Stimulated activated CD4-positive, alpha-beta T cell treated with anti-CD3 and anti-CD28 coated beads, Interleukin-2, amount 100 ng/mL, for 48 hours (primary cell): ENCODE results near the gene JCHAIN.
"Not testable (repeated sequence)": the region's sequence is repeated elsewhere in the genome, so short reads cannot be mapped to it uniquely, and the experiment has no call there.

Experiments used
- DNase-seq, 2 donors: peaks; one replicate each; pipeline ENCODE4 v3.0.0-alpha.2; 2020

The JCHAIN gene

DNA sequence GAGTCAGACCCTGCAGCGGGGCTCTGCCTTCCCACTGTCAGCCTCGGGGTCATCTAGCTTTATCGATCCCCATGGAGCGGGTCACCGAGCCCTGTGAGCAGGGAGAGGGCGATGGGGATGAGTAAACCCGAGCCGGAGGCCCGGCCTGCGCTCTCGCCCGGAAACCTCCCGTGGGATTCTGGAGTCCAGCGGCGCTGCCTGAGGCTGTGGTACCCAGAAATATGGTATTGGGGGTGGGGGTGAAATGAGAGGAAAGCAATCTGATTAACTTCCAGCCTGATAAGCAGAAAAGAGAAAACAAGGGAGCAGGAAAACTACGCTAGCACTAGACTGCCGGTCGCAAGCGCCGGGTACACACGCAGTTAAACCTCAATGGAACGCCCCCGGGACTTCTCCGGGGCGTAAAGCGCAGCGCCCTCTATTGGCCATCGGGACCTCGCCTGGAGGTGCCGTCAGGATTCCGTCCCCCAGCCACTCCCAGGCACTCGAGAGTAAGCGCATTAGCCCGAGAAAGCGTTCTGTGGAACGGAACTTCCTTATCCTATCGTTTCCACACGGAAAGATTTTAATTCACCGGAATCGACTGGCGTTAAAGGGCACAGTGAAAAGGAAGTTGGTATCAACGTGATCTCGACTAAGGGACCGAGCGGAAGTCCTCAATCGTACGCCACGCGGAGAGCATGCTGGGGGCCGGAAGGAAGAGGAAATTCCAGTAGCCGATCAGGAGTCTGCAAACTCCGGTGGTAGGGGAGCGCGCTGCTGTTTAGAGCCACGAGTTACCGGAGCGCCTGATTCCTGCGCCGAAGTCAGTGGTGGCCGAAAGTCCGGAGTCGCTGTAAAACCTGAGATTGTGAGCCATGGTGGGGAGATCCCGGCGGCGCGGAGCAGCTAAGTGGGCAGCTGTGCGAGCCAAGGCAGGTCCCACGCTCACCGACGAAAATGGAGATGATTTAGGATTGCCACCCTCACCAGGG is 21.8 kb upstream of the JCHAIN start, which contains the start of gene UTP3:
Gene UTP3, plus strand, starts transcription at position 712 of the 974 bp plus-strand sequence. Its CDS starts 146 bp downstream, at position 858.
- peak; percentile 93 for DNase-seq

DNA sequence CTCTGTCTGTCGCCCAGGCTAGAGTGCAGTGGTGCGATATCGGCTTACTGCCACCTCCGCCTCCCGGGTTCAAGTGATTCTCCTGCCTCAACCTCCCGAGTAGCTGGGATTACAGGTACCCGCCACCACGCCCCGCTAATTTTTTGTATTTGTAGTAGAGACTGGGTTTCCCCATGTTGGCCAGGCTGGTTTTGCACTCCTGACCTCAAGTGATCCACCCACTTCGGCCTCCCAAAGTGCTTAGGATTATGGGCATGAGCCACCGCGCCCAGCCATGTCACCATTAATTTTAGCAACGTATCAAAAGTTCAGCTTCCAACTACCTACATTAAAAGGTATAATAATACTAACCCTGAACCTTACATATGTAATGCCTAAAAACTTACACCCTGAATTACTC is 21.1 kb upstream of the JCHAIN start:
- peak in 1 of 2 donors; percentile 10 for DNase-seq

DNA sequence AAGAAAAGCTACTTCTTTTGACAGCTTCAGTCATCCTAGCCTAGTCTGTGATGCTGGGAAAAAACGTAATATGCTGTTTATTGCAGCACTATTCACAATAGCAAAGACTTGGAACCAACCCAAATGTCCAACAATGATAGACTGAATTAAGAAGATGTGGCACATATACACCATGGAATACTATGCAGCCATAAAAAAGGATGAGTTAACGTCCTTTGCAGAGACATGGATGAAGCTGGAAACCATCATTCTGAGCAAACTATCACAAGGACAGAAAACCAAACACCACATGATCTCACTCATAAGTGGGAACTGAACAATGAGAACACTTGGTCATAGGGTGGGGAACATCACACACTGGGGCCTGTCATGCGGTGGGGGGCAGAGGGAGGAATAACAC is 15.8 kb upstream of the JCHAIN start:
- not testable (repeated sequence) for DNase-seq

DNA sequence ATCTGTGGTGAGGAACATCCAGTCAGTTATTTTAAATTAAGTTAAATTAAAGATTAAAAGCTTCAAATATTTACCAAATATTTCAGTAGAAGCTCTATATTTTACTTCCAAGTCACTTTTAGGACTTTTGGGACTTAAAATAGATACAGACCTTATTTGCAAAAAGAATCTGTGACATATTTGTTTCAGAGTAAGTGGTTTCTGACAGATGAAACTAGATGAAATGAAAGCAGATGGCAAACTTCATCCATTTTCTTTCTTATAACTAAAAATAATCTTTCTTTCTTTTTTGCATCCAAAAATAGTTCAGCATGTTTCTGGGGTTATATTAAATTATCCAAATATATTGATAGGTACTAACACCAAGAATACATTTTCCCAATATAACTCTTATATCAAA is 15.4 kb upstream of the JCHAIN start:
- no peak for DNase-seq

DNA sequence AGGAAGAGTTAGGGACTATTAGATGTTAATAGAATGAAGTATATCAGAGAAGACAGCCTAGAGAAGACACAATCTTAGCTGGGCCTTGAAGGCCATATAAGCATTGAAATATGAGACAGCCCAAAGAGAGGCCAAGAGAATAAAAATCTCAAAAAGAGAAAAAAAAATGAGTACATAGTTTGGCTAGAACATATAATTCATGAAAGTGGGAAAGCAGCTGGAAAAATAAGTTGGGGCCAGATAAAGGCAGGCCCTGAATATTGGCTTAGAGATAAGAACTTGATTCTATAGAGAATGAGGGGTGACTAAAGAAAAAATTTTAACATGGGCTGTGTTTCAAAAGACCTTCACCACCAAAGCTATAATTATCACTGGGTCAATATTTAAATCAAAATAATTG is 14.6 kb upstream of the JCHAIN start:
- DNase-seq, result no peak

DNA sequence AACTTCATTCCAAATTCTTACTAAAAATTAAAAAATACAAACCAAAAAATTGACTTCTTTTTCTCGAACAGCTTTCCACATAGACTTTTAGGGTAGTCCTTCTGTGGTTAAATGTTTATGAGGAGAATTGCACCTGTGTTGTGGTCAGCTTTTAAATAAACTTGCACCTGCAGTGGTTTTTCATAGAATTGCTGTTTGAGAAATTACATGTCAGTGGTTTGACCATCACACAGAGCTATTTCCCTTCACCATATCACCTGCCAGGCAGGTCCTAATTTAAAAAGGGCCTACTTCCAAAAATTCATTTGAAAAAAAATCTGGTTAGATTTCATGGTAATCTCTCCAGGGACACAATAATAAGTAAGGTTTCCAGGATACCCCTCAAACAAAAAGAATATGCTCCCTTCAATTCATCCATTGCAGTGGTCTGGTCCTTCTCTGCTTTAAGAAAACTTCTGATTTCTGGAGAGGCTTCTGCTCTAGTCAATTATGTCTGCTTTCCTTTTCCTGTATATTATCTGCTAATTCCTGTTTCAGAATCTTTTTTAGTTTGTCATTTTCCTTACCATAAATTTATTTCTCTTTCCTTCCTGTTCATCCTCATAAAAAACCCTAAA is 12.2 kb upstream of the JCHAIN start:
- DNase-seq, result no peak

DNA sequence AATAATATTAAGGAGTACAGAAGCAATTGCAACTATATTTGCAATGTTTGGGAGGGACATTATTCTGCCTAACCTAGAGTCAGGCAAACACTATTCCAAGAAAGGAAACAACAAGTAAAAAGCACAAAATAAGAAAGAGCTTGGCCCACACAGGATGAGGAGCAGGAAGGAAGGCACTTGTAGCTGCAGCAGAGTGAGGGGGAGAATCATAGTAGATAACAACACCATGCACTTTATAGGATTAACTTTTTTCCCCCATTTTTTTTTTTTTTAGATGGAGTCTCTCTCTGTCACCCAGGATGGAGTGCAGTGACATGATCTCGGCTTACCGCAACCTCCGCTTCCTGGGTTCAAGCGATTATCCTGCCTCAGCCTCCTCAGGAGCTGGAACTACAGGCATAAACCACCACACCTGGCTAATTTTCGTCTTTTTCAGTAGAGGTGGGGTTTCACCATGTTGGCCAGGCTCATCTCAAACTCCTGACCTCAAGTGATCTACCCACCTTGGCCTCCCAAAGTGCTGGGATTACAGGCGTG is 10.3 kb upstream of the JCHAIN start:
- no peak for DNase-seq

DNA sequence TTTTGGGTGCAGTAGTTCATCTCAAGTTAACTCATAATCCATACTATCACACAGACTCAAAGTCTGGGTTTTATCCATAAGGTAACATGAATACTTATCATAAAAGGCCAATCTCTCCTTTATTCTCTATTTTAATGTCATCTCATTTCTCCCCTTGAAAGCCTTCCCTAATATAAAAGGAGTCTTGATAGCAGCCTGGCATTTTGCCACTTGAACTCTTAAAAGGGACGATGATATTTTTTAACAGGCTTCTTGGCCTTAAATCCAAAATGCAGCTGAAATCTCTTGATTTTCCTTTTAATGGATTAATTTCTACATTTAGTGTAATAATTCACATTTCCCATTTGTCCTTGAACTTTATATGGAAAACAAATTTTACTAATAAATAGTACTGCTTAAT is 8.4 kb upstream of the JCHAIN start:
- DNase-seq, result no peak

DNA sequence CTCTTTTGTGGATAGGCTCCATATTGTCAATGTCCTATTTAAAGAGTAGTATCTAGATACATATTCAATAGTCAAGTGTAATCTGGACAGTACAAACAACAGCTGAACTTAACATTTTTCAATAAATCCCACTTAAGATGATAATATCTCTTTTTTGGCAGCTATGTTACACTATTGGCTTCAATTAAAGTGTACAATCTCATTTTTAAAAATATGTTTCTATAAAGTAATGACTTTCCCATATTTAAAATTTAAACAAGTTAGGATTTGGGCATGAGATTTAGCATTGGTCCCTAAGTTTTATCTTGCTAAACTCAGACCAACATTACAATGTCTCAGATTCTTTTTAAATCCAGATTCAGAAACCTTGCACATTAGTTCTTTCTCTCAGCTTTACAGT is 7.9 kb upstream of the JCHAIN start:
- no peak for DNase-seq

DNA sequence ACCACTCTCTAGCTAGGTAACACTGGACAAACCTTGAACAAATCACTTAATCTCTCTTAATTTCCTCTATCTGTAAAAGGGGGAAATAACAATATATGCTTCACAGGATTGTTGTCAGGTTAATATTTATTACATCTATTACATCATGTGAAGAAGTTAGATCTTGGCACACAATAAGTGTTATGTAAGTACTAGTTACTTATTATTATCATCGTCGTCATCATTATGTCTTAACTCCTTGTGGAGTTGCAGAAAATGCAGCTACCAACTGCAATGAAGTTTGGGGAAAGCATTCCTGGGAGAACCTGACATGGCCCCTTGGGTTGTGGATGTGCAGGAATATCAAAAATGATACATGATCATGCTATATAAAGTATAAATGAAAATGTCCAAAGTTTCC is 4.8 kb upstream of the JCHAIN start:
- no peak for DNase-seq

DNA sequence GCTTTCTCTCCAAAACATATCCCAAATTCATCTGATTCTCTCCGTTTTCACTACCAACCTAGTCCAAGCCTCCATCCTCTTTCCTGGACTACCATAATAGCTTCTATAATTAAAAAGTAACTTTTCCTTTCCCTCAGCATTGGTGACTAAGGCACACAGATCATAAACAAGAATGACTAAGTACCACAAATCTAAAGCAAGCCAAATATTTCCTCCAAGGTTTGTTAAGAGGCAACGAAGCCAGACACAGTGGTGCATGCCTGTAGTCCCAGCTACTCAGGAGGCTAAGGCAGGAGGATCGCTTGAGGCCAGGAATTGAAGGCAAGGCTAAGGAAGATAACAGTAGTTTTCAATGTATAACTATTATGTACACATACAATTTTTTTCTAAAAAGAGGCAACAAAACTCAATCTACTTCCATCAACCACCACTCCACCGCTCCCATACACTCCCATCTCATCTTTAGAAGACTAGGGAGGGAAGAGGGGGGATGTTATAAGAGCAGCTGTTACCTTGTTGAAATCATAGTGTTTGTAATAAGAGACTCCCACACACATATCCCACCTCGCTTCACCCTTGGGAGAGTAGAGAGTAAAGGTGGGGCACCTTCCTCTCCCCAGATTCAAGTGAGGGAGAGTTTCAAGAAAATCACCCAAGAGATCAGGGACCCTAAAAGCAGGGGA is 4.2 kb upstream of the JCHAIN start:
- DNase-seq, result no peak

DNA sequence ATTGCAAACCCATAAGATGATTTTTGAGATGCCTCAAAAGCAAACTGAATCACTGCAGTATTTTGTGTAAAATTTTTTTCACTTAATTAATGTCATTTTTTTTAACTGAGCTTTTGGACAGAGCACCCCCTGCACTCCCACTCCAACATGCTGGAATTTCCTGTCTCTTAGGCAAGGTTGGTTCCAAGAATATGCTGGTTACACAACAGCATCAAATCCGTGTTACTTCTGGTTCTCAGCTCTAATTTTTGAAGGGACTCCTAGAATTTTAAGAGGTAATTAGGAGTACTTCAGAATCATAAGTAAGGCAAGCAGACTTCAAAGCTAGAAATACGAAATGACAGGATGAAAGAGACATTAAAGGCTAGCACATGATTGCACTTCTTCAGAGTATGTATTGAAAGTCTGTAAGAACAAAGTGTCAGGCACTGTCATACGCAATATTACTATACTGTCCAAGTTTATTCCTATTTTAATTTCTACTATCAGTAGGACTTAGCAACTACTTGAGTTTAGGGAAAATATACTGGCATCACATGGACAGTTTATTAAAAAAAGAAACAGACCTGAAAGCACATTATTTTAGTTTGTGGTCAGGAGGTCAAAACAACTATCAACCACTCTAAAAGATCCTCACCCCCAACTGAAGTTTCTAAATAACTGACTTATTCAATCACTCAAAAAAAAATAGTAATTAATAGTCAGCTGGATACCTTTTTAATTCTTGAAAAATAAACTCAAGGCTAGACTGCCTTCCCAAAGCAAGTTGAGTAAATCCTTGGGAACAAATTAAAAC is 1.6 kb upstream of the JCHAIN start:
- no peak for DNase-seq

DNA sequence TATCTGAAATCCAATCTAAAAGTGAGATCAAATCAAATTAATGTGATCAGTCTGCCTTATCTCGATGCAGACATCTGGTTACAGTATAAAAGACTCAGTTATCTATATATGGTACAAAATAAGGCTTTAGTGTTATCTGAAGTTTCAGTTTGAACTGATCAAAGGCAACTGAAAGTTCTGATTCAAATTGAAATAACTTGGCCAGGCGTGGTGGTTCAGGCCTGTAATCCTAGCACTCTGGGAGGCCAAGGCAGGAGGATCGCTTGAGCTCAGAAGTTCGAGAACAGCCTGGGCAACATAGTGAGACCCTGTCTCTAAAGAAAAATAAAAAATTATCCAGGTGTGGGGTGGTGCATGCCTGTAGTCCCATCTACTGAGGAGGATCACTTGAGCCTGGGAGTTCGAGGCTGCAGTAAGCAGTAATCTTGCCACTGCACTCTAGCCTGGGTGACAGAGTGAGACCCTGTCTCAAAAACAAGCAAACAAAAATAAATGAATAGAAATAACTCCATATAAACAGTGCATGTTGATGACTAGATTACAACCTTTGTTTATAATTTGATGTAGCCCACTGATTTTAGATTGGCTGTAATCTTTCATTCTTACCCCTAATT is 4.9 kb downstream of the JCHAIN start:
- DNase-seq, result not testable (repeated sequence)

DNA sequence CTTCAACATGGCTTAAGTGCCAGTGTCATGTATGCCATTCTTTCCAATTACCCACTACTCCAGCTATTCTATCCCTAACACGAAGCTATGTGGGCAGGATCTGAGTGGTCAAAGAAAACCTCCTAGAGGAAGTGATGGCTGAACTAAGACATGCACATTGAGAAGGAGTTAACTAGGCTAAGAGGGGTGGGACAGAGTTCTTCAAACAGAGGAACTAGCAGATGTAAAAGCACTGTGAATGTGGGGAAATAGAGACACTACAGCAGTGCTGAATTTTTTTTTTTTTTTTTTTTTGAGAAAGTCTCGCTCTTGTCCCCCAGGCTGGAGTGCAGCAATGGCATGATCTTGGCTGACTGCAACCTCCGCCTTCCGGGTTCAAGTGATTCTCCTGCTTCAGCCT is 6.2 kb downstream of the JCHAIN start:
- no peak for DNase-seq

DNA sequence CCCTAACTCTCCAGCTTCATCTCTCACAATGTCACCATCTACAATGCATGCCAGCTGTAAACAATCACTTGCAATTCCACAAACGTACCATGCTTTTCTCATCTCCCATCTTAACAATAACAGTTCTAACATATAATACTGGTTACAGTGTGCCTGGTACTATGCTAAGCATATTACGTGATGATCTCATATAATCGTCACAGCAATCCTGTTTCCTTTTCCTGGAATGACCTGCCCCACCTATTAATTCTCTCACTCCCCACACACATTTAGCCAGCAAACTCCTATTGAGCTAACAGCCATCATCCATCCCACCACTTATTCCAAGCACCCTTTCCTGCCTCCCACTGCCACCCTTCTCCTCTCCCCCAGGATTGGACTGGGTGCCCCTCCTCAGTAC is 7.9 kb downstream of the JCHAIN start:
- no peak for DNase-seq

DNA sequence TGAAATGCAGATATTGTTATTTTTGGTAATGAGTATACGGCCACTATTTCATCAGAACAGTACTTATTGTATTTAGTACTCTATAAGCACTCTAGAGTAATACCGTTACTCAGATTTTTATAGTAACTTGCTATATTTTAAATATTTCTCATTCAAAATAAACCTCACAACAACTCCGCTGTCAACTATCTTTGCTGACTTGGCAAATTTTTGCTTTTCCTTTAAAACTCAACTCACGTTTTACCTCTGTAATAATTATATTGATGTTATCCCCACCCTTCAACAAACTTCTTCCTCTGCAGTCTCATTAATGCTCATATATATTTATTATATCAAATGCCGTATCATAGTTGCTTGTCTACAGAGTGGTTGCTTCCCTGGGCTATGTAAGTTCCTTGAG is 9.0 kb downstream of the JCHAIN start:
- DNase-seq, result no peak

DNA sequence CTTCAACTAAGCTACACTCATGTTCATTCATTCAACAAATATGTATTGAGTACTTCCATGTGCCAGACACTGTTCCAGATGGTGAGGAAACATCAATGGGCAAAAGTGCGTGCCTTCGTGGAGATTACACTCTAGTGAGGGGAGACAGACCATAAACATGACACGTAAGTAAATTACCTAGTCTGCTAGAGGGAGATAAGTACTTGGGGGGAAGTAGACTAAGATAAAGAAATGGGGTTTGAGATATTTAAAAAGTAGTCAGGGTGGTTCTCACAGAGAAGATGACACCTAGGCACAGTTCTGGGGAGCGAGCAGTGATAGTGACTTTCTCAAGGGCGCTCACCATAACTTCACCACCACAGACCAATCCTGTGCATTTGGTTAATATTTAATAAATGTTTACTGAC is 11.7 kb downstream of the JCHAIN start:
- no peak for DNase-seq

DNA sequence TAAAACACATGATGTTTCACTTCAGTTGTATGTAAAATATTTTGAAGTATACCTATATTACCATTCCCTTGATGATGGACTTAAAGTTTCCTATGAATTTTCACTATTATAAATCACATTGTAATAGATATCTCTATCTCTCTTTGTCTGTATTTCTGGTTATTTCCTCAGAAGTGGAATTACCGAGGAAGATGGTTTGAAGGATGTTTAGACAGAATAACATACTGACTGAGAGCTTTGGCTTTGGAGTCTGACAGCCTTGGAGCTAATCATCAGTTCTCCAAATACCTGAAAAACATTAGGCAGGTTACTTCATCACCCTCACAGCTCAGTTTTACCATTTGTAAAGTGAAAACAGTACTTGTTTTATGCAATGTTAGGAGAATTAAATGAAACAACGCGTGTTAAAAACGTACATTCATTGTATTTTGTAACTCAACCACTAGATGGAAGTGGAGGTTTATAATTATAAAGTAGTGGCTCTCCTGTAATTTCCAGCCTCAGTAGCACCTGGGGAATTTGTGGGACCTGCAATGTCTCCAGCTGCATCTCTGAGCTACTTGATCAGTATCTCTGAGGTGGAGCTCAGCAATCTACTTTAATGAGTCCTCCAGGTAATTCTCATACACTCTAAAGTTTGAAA is 14.3 kb downstream of the JCHAIN start:
- no peak for DNase-seq

DNA sequence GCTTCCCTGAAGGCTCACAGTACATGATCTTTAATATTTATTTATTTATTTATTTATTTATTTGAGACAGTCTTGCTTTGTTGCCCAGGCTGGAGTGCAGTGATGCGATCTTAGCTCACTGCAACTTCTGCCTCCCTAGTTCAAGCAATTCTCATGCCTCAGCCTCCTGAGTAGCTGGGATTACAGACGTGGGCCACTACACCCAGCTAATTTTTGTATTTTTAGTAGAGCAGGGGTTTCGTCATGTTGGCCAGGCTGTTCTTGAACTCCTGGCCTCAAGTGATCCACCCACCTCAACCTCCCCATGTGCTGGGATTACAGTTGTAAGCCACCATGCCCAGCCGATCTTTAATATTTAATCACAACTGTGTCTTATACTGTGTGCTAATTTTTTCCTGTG is 15.6 kb downstream of the JCHAIN start:
- DNase-seq, result not testable (repeated sequence)

DNA sequence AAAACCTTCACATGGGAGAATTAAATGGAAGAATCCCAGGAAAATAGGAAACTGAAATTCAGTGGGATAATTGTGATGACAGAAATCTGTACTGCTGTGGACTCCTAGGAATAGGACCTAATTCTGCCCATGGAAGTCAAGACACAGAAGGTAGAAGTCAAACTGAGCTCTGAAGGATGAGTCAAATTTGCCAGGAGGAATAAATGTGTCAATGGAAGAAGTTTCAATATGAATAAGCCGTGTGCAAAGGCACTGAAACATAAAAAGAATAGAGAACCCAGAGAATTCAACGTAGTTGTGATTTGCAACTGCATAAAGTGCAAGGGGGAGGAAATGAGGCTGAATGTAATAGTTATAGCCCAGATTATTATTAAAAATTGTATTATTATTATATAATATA is 26.1 kb downstream of the JCHAIN start:
- DNase-seq, result no peak

DNA sequence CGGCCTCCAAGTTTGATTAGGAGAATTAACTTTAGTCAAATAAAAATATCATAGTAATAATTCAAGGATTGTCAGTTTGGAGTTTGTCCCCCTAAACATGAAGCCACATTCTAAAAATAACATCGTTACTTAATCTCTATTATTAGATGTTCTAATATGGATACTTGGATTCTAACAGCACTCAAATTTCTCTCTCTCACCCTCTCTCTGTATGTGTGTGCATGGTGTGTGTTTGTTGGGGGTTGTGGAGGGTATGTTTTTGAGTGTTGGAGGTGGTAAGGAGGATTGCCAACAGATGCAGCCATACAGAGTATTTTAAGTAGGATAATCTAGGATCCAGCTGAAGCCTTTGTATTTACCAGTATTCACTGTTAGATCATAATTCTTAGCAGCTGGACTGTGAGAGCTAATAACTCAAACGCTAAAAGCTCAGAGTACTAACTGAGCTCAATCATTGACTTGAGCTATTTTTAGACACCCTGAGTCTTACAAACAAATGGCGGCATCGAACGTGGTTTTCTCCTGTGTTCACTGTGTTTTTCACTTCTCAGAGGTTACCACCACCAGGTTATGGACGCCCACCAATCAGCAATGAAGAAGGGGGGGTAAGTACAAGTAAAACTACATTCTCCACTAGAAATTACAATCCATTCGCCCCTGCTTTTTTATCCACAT is 28.9 kb downstream of the JCHAIN start:
- DNase-seq, result no peak
